H1 (cell line): ENCODE measurements around the gene CACNA2D3. TPM values are rescaled to one million over a fixed set of nuclear protein-coding genes. Genes with fewer than 3 reads are reported as not detected.

Source experiments
- CTCF ChIA-PET: fragments of 300-600 bp; sonication (Branson Sonifier 250); formaldehyde crosslinking; loops from one replicate; lab custom pipeline; 2021; ENCODE audit not compliant: partially characterized antibody; lab: Charles Lee
- POLR2A ChIA-PET: fragments of 300-600 bp; sonication (Branson Sonifier 250); formaldehyde crosslinking; loops from one replicate; lab custom pipeline; 2021; ENCODE audit warnings: inconsistent platforms; ENCODE audit not compliant: partially characterized antibody; lab: Charles Lee
- DNase-seq, 2 experiments: peaks; one replicate each; pipeline versions ENCODE4 v3.0.0 to v3.0.0-alpha.2; 2010 to 2022; ENCODE audit warnings: low spot score in 2 of 2, low read depth in 1 of 2, mixed read lengths in 1 of 2
- FAIRE-seq: peaks from 2 replicates; lab custom pipeline; 2011; peaks lifted over from hg19 to GRCh38; lab: Jason Lieb, UNC
- H2AFZ ChIP-seq: 2 replicates; pipeline ENCODE4 v1.8.1; 2012; ENCODE audit warnings: low read length, inconsistent platforms
- H2AK5ac ChIP-seq: 2 replicates; pipeline ENCODE4 v1.6.1; 2013; ENCODE audit warnings: low read depth, low read length
- H2BK120ac ChIP-seq: replicated peaks from 2 replicates; pipeline ENCODE3; 2013; ENCODE audit warnings: low read depth, low read length, inconsistent platforms
- H2BK12ac ChIP-seq: 2 replicates; pipeline ENCODE4 v1.6.1; 2013; ENCODE audit warnings: low read depth, low read length
- H2BK15ac ChIP-seq: 2 replicates; pipeline ENCODE4 v1.6.1; 2013; ENCODE audit warnings: low read length
- H2BK20ac ChIP-seq: 2 replicates; pipeline ENCODE4 v1.6.1; 2013; ENCODE audit warnings: low read length
- H2BK5ac ChIP-seq: 2 replicates; pipeline ENCODE4 v1.6.1; 2013; ENCODE audit warnings: low read depth, low read length
- H3K14ac ChIP-seq: 2 replicates; pipeline ENCODE4 v1.6.1; 2013; ENCODE audit warnings: inconsistent platforms; ENCODE audit not compliant: insufficient read length
- H3K18ac ChIP-seq: 2 replicates; pipeline ENCODE4 v1.6.1; 2013; ENCODE audit warnings: low read length; ENCODE audit errors: extremely low read depth
- H3K23ac ChIP-seq: 2 replicates; pipeline ENCODE4 v1.6.1; 2013; ENCODE audit warnings: inconsistent platforms; ENCODE audit not compliant: insufficient read length
- H3K23me2 ChIP-seq: 2 replicates; pipeline ENCODE4 v1.6.1; 2013; ENCODE audit warnings: low read depth, low read length
- H3K27ac ChIP-seq: 2 replicates; pipeline ENCODE4 v1.6.1; 2011; ENCODE audit warnings: low read depth, low read length, inconsistent platforms
- H3K27me3 ChIP-seq, 4 experiments: replicated peaks in 1 of 4; 1 replicate in 1 of 4; 2 replicates in 3 of 4; pipeline versions ENCODE4 v1.6.1 to v1.8.1; 2011 to 2013; ENCODE audit warnings: low read length in 3 of 4, mild to moderate bottlenecking in 3 of 4, inconsistent platforms in 2 of 4, mixed read lengths in 2 of 4, moderate library complexity in 1 of 4; ENCODE audit not compliant: control insufficient read depth in 3 of 4, insufficient read depth in 3 of 4; ENCODE audit errors: extremely low read depth in 1 of 4
- H3K36me3 ChIP-seq, 4 experiments: 2 replicates each; pipeline versions ENCODE4 v1.6.1 to v1.8.1; 2011 to 2013; ENCODE audit warnings: mild to moderate bottlenecking in 4 of 4, low read length in 3 of 4, moderate library complexity in 2 of 4, control low read depth in 1 of 4, inconsistent platforms in 1 of 4; ENCODE audit not compliant: insufficient read depth in 4 of 4, control insufficient read depth in 2 of 4
- H3K4ac ChIP-seq: replicated peaks from 2 replicates; pipeline ENCODE3; 2013; ENCODE audit warnings: low read length, low read depth, mixed read lengths, inconsistent platforms; ENCODE audit not compliant: insufficient read length
- H3K4me1 ChIP-seq, 4 experiments: replicated peaks in 1 of 4; 1 replicate in 1 of 4; 2 replicates in 3 of 4; pipeline versions ENCODE4 v1.6.1 to v1.8.1; 2011 to 2013; ENCODE audit warnings: low read length in 3 of 4, inconsistent platforms in 2 of 4, mixed read lengths in 1 of 4; ENCODE audit not compliant: insufficient read depth in 4 of 4, control insufficient read depth in 3 of 4
- H3K4me2 ChIP-seq, 2 experiments: 2 replicates each; pipeline versions ENCODE4 v1.6.1 to v1.8.1; 2011 to 2013; ENCODE audit warnings: low read depth in 2 of 2, low read length in 2 of 2, control low read depth in 1 of 2, inconsistent platforms in 1 of 2, mild to moderate bottlenecking in 1 of 2; ENCODE audit not compliant: insufficient read depth in 1 of 2
- H3K4me3 ChIP-seq, 4 experiments: fragments of 200-600, 300-600 bp in 1 of 4; sonication (generic), shearing (Covaris generic), sonication (Bioruptor Twin) in 1 of 4; 2 replicates each; pipeline versions ENCODE4 v1.5.1 to v1.8.1; 2011 to 2016; ENCODE audit warnings: low read length in 4 of 4, low read depth in 3 of 4, control low read depth in 2 of 4, inconsistent platforms in 2 of 4, mild to moderate bottlenecking in 2 of 4, mixed read lengths in 1 of 4, moderate library complexity in 1 of 4; ENCODE audit not compliant: insufficient read depth in 2 of 4; ENCODE audit errors: extremely low read depth in 1 of 4
- H3K56ac ChIP-seq: replicated peaks from 2 replicates; pipeline ENCODE3; 2013; ENCODE audit warnings: low read depth, mild to moderate bottlenecking, mixed read lengths, low read length, inconsistent platforms; ENCODE audit not compliant: insufficient read length
- H3K79me1 ChIP-seq: 2 replicates; pipeline ENCODE4 v1.6.1; 2013; ENCODE audit warnings: low read depth, low read length, control low read depth
- H3K79me2 ChIP-seq, 2 experiments: 2 replicates each; pipeline versions ENCODE4 v1.6.1 to v1.8.1; 2012 to 2013; ENCODE audit warnings: low read length in 2 of 2, mild to moderate bottlenecking in 2 of 2, inconsistent platforms in 1 of 2; ENCODE audit not compliant: insufficient read depth in 2 of 2, control insufficient read depth in 1 of 2
- H3K9ac ChIP-seq, 4 experiments: replicated peaks in 1 of 4; 1 replicate in 1 of 4; 2 replicates in 3 of 4; pipeline versions ENCODE4 v1.6.1 to v1.8.1; 2011 to 2013; ENCODE audit warnings: low read depth in 3 of 4, low read length in 3 of 4, control low read depth in 2 of 4, mild to moderate bottlenecking in 2 of 4, moderate library complexity in 2 of 4, inconsistent platforms in 1 of 4; ENCODE audit errors: extremely low read depth in 1 of 4
- H3K9me3 ChIP-seq, 2 experiments: 2 replicates each; pipeline versions ENCODE4 v1.6.1 to v1.8.1; 2012 to 2013; ENCODE audit warnings: mild to moderate bottlenecking in 2 of 2, moderate library complexity in 2 of 2, control low read depth in 1 of 2, inconsistent platforms in 1 of 2, low read depth in 1 of 2, low read length in 1 of 2, mixed read lengths in 1 of 2; ENCODE audit not compliant: insufficient read depth in 2 of 2
- H4K20me1 ChIP-seq, 2 experiments: replicated peaks in 1 of 2; 2 replicates each; pipeline versions ENCODE3 to v1.8.1; 2011 to 2013; ENCODE audit warnings: inconsistent platforms in 2 of 2, low read length in 2 of 2, mild to moderate bottlenecking in 1 of 2; ENCODE audit not compliant: insufficient read depth in 2 of 2, control insufficient read depth in 1 of 2
- H4K5ac ChIP-seq: 2 replicates; pipeline ENCODE4 v1.6.1; 2013; ENCODE audit warnings: low read length, low read depth, mixed read lengths, inconsistent platforms; ENCODE audit not compliant: insufficient read length
- H4K8ac ChIP-seq: 2 replicates; pipeline ENCODE4 v1.8.0; 2013; ENCODE audit warnings: mild to moderate bottlenecking, moderate library complexity, low read length, inconsistent platforms; ENCODE audit not compliant: insufficient read depth; ENCODE audit errors: extremely low read depth
- H4K91ac ChIP-seq: replicated peaks from 2 replicates; pipeline ENCODE3; 2013; ENCODE audit warnings: low read length, mixed read lengths, inconsistent platforms; ENCODE audit not compliant: insufficient read length
- EZH2 ChIP-seq: fragments of 200-600 bp; sonication (generic); IDR thresholded peaks from 2 replicates; pipeline ENCODE4 v1.7.1; 2012; ENCODE audit warnings: low read depth, mild to moderate bottlenecking, moderate library complexity, low read length, inconsistent platforms; ENCODE audit not compliant: severe bottlenecking
- KDM4A ChIP-seq: IDR thresholded peaks from one replicate; pipeline ENCODE4 v1.7.1; 2012; ENCODE audit warnings: low read depth, mild to moderate bottlenecking, moderate library complexity, low read length, inconsistent platforms; ENCODE audit not compliant: severe bottlenecking
- NANOG ChIP-seq: IDR thresholded peaks from 2 replicates; pipeline ENCODE4 v1.6.1; 2011; ENCODE audit warnings: low read length, low read depth, mild to moderate bottlenecking, inconsistent platforms; ENCODE audit not compliant: insufficient read depth, poor library complexity, severe bottlenecking
- PHF8 ChIP-seq: fragments of 200-600 bp; sonication (generic); conservative IDR thresholded peaks from 2 replicates; pipeline ENCODE4 v1.7.1; 2012; ENCODE audit warnings: low read depth, mild to moderate bottlenecking, inconsistent platforms, low read length, moderate library complexity
- RNF2 ChIP-seq: fragments of 200-900, 300-1000 bp; sonication (generic); IDR thresholded peaks from 2 replicates; pipeline ENCODE4 v1.7.1; 2016; ENCODE audit warnings: borderline replicate concordance, low read depth, mild to moderate bottlenecking, antibody characterized with exemption, low read length; ENCODE audit not compliant: poor library complexity, severe bottlenecking; ENCODE audit errors: missing control alignments
- WGBS, 2 experiments: shearing (Covaris generic) in 1 of 2; methylation state at CpG; one replicate each; pipeline versions ENCODE4 v1.1.6 to v1.1.7; 2013 to 2015; ENCODE audit warnings: low lambda C conversion rate in 2 of 2, mixed read lengths in 2 of 2, inconsistent platforms in 1 of 2, low coverage in 1 of 2, missing lambda C conversion rate in 1 of 2; ENCODE audit not compliant: insufficient replicate concordance in 2 of 2, insufficient coverage in 1 of 2, insufficient read length in 1 of 2; ENCODE audit errors: extremely low coverage in 1 of 2, missing lambda C conversion rate in 1 of 2; 5-methylcytosine and 5-hydroxymethylcytosine counted together
- polyA plus RNA-seq, 7 experiments: library from polyadenylated mRNA; depleted of rRNA in 3 of 7; stranded (reverse) in 5 of 7; unstranded in 2 of 7; fragments of >200 nt in 5 of 7; fragments of 200-250 nt in 2 of 7; gene quantifications; 1 replicate in 5 of 7; 2 replicates in 1 of 7; 4 replicates in 1 of 7; pipeline versions ENCODE4 v1.2.1 to v1.2.3, GENCODE V29; 2011 to 2013; ENCODE audit warnings: missing spikeins in 2 of 7, mixed read lengths in 2 of 7
- total RNA-seq: library from RNA; stranded (reverse); fragmentation: NEBNext Ultra II Directional; extraction: Animal tissue kit (Norgen Biotek cat#: 25700); gene quantifications from 2 replicates; pipeline ENCODE4 v1.2.1, GENCODE V29; 2021
- TF ChIP-seq, protein P1 (sequence below), 3 experiments: IDR thresholded peaks; 1 replicate in 2 of 3; 2 replicates in 1 of 3; pipeline versions ENCODE4 v1.5.1 to v1.6.1; 2011; ENCODE audit warnings: low read length in 3 of 3, mild to moderate bottlenecking in 3 of 3, inconsistent platforms in 2 of 3, low read depth in 1 of 3, moderate library complexity in 1 of 3; ENCODE audit not compliant: insufficient read depth in 1 of 3; ENCODE audit errors: control extremely low read depth in 1 of 3

The CACNA2D3 gene
- total and polyA plus RNA-seq, 2 of the 8 experiments (the other 6 are each of a cell fraction or from before 2014, with no cell fraction given), result 1.5 to 1.8 TPM

DNA sequence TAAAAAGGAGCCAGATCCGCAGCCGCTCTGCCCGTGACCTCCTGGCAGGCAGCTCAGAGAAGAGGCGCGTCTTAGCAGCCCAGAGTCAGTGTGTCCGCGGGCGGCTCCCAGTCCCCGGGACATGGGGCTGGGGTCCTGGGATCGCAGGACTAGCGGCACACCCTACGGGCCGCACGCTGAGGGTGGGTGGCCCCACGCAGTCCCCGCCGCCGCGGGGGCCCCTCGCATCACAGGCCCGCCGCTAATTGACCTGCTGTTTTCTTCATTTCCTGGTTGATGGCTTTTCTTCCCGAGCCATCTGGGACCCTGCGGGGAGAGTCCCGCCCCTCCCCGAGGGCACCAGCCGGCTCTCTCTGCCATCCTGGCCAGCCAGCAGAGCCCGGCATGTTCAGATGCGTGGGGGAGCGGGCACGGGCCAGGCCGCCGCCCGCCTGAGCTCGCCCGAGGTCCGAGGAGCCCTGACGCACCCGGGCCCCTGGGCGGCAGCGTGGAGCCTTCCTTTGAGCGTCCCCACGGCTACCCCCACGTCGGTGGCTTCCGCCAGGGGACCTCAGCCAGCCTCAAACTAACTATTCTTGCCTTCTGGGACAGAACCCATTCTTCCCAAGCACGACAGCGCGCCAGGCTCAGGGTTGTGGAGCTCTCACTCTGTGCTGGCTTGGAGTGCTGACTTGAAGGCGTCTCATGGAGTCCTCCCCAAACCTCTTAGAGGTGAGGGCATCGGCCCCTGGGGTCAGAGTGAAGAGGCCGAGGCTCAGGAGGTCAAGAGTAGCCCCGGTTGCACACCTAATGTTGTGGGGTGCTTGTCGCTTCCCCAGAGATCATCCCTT lies 34.6 kb upstream of the CACNA2D3 start:
- no peak overlapping the region for H2BK120ac ChIP-seq
- H3K9me3 ChIP-seq, result no peaks in the 10 kb centered on the region
- H3K27me3 ChIP-seq, result peaks cover 2 to 19% (median 14%) of the 10 kb centered on the region in 4 experiments
- H3K56ac ChIP-seq, result no peak overlapping the region
- H3K4me2 ChIP-seq, result peak overlapping the region; percentile 66 to 74
- H3K9ac ChIP-seq, result no peak overlapping the region
- H3K14ac ChIP-seq, result no peak overlapping the region
- no peak overlapping the region for H4K91ac ChIP-seq
- peak in 1 of 2 experiments; percentile 63 for DNase-seq
- ChIA-PET POLR2A (interaction anchor here (0.6 kb wide), 1 partner anchor 9 kb away, joined by 3 read pairs; no protein-coding TSS in a partner anchor), CTCF (interaction anchor here (0.8 to 1.6 kb wide), 3 partner anchors 8 to 20 kb away, joined by 3 to 4 read pairs (median 3); no protein-coding TSS in a partner anchor)
- H4K5ac ChIP-seq, result no peak overlapping the region
- H3K4me1 ChIP-seq, result peaks cover 0 to 5% (median 0%) of the 10 kb centered on the region in 4 experiments; a peak in 2 of 7 replicates
- H3K4me3 ChIP-seq, result peak overlapping the region; percentile 19 to 61 (median 45)
- H2BK5ac ChIP-seq, result no peak overlapping the region
- TF ChIP-seq KDM4A (peak; percentile 89), NANOG (peak; percentile 82), PHF8 (no peak), RNF2 (no peak), EZH2 (peak; percentile 51)
- TF ChIP-seq, protein P1, sequence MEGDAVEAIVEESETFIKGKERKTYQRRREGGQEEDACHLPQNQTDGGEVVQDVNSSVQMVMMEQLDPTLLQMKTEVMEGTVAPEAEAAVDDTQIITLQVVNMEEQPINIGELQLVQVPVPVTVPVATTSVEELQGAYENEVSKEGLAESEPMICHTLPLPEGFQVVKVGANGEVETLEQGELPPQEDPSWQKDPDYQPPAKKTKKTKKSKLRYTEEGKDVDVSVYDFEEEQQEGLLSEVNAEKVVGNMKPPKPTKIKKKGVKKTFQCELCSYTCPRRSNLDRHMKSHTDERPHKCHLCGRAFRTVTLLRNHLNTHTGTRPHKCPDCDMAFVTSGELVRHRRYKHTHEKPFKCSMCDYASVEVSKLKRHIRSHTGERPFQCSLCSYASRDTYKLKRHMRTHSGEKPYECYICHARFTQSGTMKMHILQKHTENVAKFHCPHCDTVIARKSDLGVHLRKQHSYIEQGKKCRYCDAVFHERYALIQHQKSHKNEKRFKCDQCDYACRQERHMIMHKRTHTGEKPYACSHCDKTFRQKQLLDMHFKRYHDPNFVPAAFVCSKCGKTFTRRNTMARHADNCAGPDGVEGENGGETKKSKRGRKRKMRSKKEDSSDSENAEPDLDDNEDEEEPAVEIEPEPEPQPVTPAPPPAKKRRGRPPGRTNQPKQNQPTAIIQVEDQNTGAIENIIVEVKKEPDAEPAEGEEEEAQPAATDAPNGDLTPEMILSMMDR (IDR thresholded peaks at IDR 0.05; ENCODE audit: control extremely low read depth in 1 of 3, insufficient read depth in 1 of 3, low read depth in 1 of 3, low read length in 3 of 3), result 0 out of 4 replicates have a peak, but pooled peaks of 1 of the 3 experiments have one; percentile 11
- H4K20me1 ChIP-seq, result no peaks in the 10 kb centered on the region
- H2BK12ac ChIP-seq, result no peak overlapping the region
- no peaks in the 10 kb centered on the region for H3K36me3 ChIP-seq
- no peak overlapping the region for H3K23ac ChIP-seq
- H2BK20ac ChIP-seq, result no peak overlapping the region
- H3K18ac ChIP-seq, result no peak overlapping the region
- 19% methylated on average over 45 of the region's 54 CpGs; no CpG with 5 or more reads in 1 of the 2 experiments for WGBS, 2 experiments
- peak overlapping the region; percentile 69 for H4K8ac ChIP-seq
- no peaks in the 10 kb centered on the region for H3K79me1 ChIP-seq
- 0 out of 2 replicates have a peak overlapping the region, but pooled peaks have one; percentile 40 for H2BK15ac ChIP-seq
- peaks cover 4% of the 10 kb centered on the region; the same call in 1 of the 2 replicates for H3K23me2 ChIP-seq
- H3K27ac ChIP-seq, result no peak overlapping the region
- no peaks in the 10 kb centered on the region for H3K79me2 ChIP-seq
- FAIRE-seq, result no peak
- peak overlapping the region; percentile 72 for H2AFZ ChIP-seq
- no peak overlapping the region for H2AK5ac ChIP-seq
- no peak overlapping the region for H3K4ac ChIP-seq
